B cell (primary cell): ENCODE measurements around the gene VSTM2B. TPM values are rescaled to one million over a fixed set of nuclear protein-coding genes. Genes with fewer than 3 reads are reported as not detected.

ENCODE experiments used
- ATAC-seq: fragments of 200-7000 bp; cut with Tn5 transposase; one replicate; pipeline ENCODE4 v1.10.0; 2021; ENCODE audit warnings: low read depth, mild to moderate bottlenecking, moderate number of reproducible peaks, moderate library complexity
- CTCF ChIA-PET: fragments of 350-600 bp; sonication (Branson Sonifier 250); formaldehyde crosslinking; loops from one replicate; lab custom pipeline; 2021; ENCODE audit warnings: antibody characterized with exemption, inconsistent platforms; lab: Charles Lee
- POLR2A ChIA-PET: fragments of 350-600 bp; sonication (Branson Sonifier 250); formaldehyde crosslinking; loops from one replicate; lab custom pipeline; 2021; ENCODE audit warnings: antibody characterized with exemption; lab: Charles Lee
- DNase-seq: peaks from one replicate; pipeline ENCODE4 v3.0.0; 2013
- H2AFZ ChIP-seq: 2 replicates; pipeline ENCODE4 v1.6.1; 2012; ENCODE audit warnings: mild to moderate bottlenecking, low read depth, low read length; ENCODE audit not compliant: insufficient read depth, poor library complexity, severe bottlenecking
- H3K27ac ChIP-seq, 2 donors: 1 replicate in 1 of 2; 2 replicates in 1 of 2; pipeline ENCODE4 v1.5.1; 2012 to 2013; ENCODE audit warnings: low read length in 2 of 2, mild to moderate bottlenecking in 2 of 2, moderate library complexity in 1 of 2
- H3K27me3 ChIP-seq, 4 experiments: fragments of 200-600 bp in 1 of 4; sonication (generic) in 1 of 4; replicated peaks in 1 of 4; 1 replicate in 2 of 4; 2 replicates in 2 of 4; pipeline versions ENCODE4 v1.6.1 to v1.7.0; 2013 to 2016; ENCODE audit warnings: low read length in 3 of 4, mild to moderate bottlenecking in 2 of 4, mixed read lengths in 1 of 4, moderate library complexity in 1 of 4; ENCODE audit not compliant: insufficient read depth in 4 of 4, control insufficient read depth in 3 of 4; ENCODE audit errors: control extremely low read depth in 1 of 4
- H3K36me3 ChIP-seq, 2 experiments: replicated peaks in 1 of 2; 1 replicate in 1 of 2; 2 replicates in 1 of 2; pipeline versions ENCODE4 v1.6.1 to v1.7.1; 2013; ENCODE audit warnings: low read length in 1 of 2; ENCODE audit not compliant: insufficient read depth in 2 of 2, control insufficient read depth in 1 of 2; ENCODE audit errors: control extremely low read depth in 1 of 2, extremely low read depth in 1 of 2
- H3K4me1 ChIP-seq, 2 donors: fragments of 200-600 bp in 1 of 2; sonication (generic) in 1 of 2; 1 replicate in 1 of 2; 2 replicates in 1 of 2; pipeline versions ENCODE4 v1.5.1 to v1.6.1; 2013 to 2017; ENCODE audit warnings: low read length in 2 of 2; ENCODE audit not compliant: control insufficient read depth in 2 of 2, insufficient read depth in 2 of 2
- H3K4me2 ChIP-seq: replicated peaks from 2 replicates; pipeline ENCODE3; 2012; ENCODE audit warnings: mild to moderate bottlenecking, low read depth, low read length; ENCODE audit not compliant: poor library complexity, severe bottlenecking
- H3K4me3 ChIP-seq, 5 experiments: fragments of 200-600 bp in 1 of 5; sonication (generic) in 1 of 5; 1 replicate in 3 of 5; 2 replicates in 2 of 5; pipeline versions ENCODE4 v1.5.1 to v1.7.0; 2011 to 2016; ENCODE audit warnings: low read length in 4 of 5, mild to moderate bottlenecking in 4 of 5, low read depth in 2 of 5, control low read depth in 1 of 5, moderate library complexity in 1 of 5; ENCODE audit not compliant: insufficient read depth in 1 of 5; ENCODE audit errors: control extremely low read depth in 1 of 5, extremely low read depth in 1 of 5
- H3K79me2 ChIP-seq: fragments of 200-600 bp; sonication (generic); one replicate; pipeline ENCODE4 v1.6.0; 2016; ENCODE audit warnings: low read length; ENCODE audit not compliant: control insufficient read depth, insufficient read depth
- H3K9ac ChIP-seq: fragments of 200-600 bp; sonication (generic); 2 replicates; pipeline ENCODE4 v1.6.1; 2017; ENCODE audit warnings: mild to moderate bottlenecking, low read length, moderate library complexity
- H3K9me3 ChIP-seq, 3 donors: one replicate each; pipeline versions ENCODE4 v1.6.1 to v1.7.1; 2013; ENCODE audit warnings: low read length in 2 of 3; ENCODE audit not compliant: control insufficient read depth in 2 of 3, insufficient read depth in 1 of 3; ENCODE audit errors: control extremely low read depth in 1 of 3
- H4K20me1 ChIP-seq: 2 replicates; pipeline ENCODE4 v1.6.0; 2012; ENCODE audit warnings: mild to moderate bottlenecking, low read length; ENCODE audit not compliant: insufficient read depth, control insufficient read depth, poor library complexity, severe bottlenecking
- H3K27ac Mint-ChIP-seq: one replicate; pipeline ENCODE4 v1.8.0; 2021; ENCODE audit warnings: mixed read lengths
- H3K27me3 Mint-ChIP-seq: one replicate; pipeline ENCODE4 v1.8.0; 2021; ENCODE audit warnings: mixed read lengths
- H3K4me1 Mint-ChIP-seq: one replicate; pipeline ENCODE4 v1.8.0; 2021; ENCODE audit warnings: mixed read lengths
- H3K4me3 Mint-ChIP-seq: one replicate; pipeline ENCODE4 v1.8.0; 2021; ENCODE audit warnings: mixed read lengths
- H3K9me3 Mint-ChIP-seq: one replicate; pipeline ENCODE4 v1.8.0; 2022; ENCODE audit warnings: mixed read lengths; ENCODE audit not compliant: insufficient read depth
- CTCF ChIP-seq: fragments of 200-600 bp; IDR thresholded peaks from one replicate; pipeline ENCODE4 v1.8.0; 2022; ENCODE audit warnings: antibody characterized with exemption, mild to moderate bottlenecking
- EZH2 ChIP-seq: IDR thresholded peaks from 2 replicates; pipeline ENCODE4 v1.6.1; 2012; ENCODE audit warnings: borderline replicate concordance, low read depth, mild to moderate bottlenecking, moderate library complexity, low read length; ENCODE audit not compliant: insufficient read depth, poor library complexity, severe bottlenecking
- WGBS: methylation state at CpG from one replicate; pipeline ENCODE4 v1.1.5; 2013; ENCODE audit warnings: missing lambda C conversion rate; ENCODE audit not compliant: insufficient coverage; 5-methylcytosine and 5-hydroxymethylcytosine counted together
- intact Hi-C: fragments of 100-400 bp; cut with micrococcal nuclease; formaldehyde crosslinking; loops from one replicate; pipeline ENCODE4 v1.10.0; 2022
- polyA plus RNA-seq: library from polyadenylated mRNA; depleted of rRNA; stranded (reverse); fragments of >200 nt; gene quantifications from 2 replicates; pipeline ENCODE4 v1.2.3, GENCODE V29; 2012
- total RNA-seq, 2 donors: library from RNA; stranded (reverse); fragments of 120-200 nt in 1 of 2; gene quantifications; 1 replicate in 1 of 2; 2 replicates in 1 of 2; pipeline versions ENCODE4 v1.2.3 to v1.2.4, GENCODE V29; 2013 to 2022

The VSTM2B gene
- total and polyA plus RNA-seq, 2 donors (not counting 1 experiment from before 2014, with no cell fraction given) = not detected

GRCh38 chr19:29480507-29480906 is 45.3 kb upstream of the VSTM2B start:
- no peaks in the 10 kb centered on the region for H4K20me1 ChIP-seq
- no peaks in the 10 kb centered on the region for H3K4me1 ChIP-seq
- peaks cover 0 to 3% (median 0%) of the 10 kb centered on the region in 4 experiments for H3K27me3 ChIP-seq
- WGBS = 70% methylated on average over 5 of the region's 7 CpGs
- Mint-ChIP-seq H3K4me1 (no peaks in the 10 kb centered on the region), H3K27ac (no peak overlapping the region), H3K27me3 (peaks cover 12% of the 10 kb centered on the region), H3K4me3 (no peak overlapping the region), H3K9me3 (peaks cover 9% of the 10 kb centered on the region)
- ChIA-PET POLR2A (no interaction called here), CTCF (no interaction called here)
- TF ChIP-seq EZH2 = no peak
- TF ChIP-seq CTCF = no peak
- no peaks in the 10 kb centered on the region for H3K36me3 ChIP-seq
- intact Hi-C loops = no loop called here
- H3K79me2 ChIP-seq = no peaks in the 10 kb centered on the region
- no peak overlapping the region for H2AFZ ChIP-seq
- H3K9ac ChIP-seq = no peak overlapping the region
- peaks cover 0 to 48% (median 14%) of the 10 kb centered on the region in 3 donors for H3K9me3 ChIP-seq
- DNase-seq (no peak), ATAC-seq (no peak)
- H3K4me3 ChIP-seq = no peak overlapping the region
- no peak overlapping the region for H3K4me2 ChIP-seq
- H3K27ac ChIP-seq = no peak overlapping the region

GRCh38 chr19:29482855-29483640 is 42.7 kb upstream of the VSTM2B start:
- Histone ChIP-seq H3K9me3 (peaks cover 0 to 49% (median 14%) of the 10 kb centered on the region in 3 donors), H3K36me3 (no peaks in the 10 kb centered on the region), H2AFZ (no peak overlapping the region), H3K4me2 (no peak overlapping the region), H3K79me2 (no peaks in the 10 kb centered on the region), H3K9ac (no peak overlapping the region), H3K27ac (no peak overlapping the region), H3K27me3 (peaks cover 0 to 3% (median 0%) of the 10 kb centered on the region in 4 experiments), H3K4me3 (no peak overlapping the region), H3K4me1 (no peaks in the 10 kb centered on the region), H4K20me1 (no peaks in the 10 kb centered on the region)
- ChIA-PET CTCF (no interaction called here), POLR2A (no interaction called here)
- intact Hi-C loops = no loop called here
- Mint-ChIP-seq H3K4me1 (no peaks in the 10 kb centered on the region), H3K27ac (no peak overlapping the region), H3K27me3 (peaks cover 12% of the 10 kb centered on the region), H3K4me3 (no peak overlapping the region), H3K9me3 (peaks cover 9% of the 10 kb centered on the region)
- ATAC-seq (no peak), DNase-seq (no peak)
- 72% methylated on average over 4 of the region's 7 CpGs for WGBS
- TF ChIP-seq EZH2 (no peak), CTCF (no peak)
